ENCODE measurements around the gene POLDIP2. TPM values are rescaled to one million over a fixed set of nuclear protein-coding genes. Genes with fewer than 3 reads are reported as not detected.
A peak's percentile ranks its signal among the peaks of the same experiment; 100 is the strongest.

POLDIP2 gene
- total and polyA plus RNA-seq, 9 of the 15 experiments (the other 6 are each of a cell fraction or from before 2014, with no cell fraction given) = 22.0 to 137 (median 104) TPM

DNA sequence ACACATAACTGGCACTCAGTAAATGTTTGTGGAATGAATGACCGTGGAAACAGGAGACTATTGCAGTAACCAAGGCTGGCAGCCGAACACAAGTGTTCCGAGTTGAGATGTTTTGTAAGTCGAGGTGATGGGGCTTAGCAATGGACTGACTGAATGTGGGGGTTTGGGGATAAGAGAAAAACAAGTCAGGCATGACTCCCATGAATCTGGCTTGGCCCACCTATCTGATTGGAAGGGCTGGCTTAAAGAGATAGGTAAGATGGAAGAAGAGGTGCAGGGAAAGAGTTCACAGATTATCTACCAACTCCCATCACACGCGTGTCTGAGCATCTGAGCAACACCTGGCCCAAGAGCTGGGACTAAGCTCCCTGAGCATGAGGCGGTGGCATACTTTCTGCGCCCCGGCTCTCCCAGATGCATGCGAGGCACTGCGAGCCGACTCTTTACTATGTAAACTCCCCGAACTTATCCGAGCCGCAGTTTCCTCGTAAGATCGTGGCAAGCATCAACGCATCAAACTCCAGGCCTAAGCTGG lies 22.6 kb downstream of the POLDIP2 start (continued):
- TF ChIP-seq, protein P1, sequence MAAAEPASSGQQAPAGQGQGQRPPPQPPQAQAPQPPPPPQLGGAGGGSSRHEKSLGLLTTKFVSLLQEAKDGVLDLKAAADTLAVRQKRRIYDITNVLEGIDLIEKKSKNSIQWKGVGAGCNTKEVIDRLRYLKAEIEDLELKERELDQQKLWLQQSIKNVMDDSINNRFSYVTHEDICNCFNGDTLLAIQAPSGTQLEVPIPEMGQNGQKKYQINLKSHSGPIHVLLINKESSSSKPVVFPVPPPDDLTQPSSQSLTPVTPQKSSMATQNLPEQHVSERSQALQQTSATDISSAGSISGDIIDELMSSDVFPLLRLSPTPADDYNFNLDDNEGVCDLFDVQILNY (CRISPR knock-in tag; IDR thresholded peaks at IDR 0.05) = no peak
- TF ChIP-seq NFATC3 (IDR thresholded peaks at IDR 0.05) = peak; percentile 88
- no peak for TF ChIP-seq RBM15 (IDR thresholded peaks at IDR 0.05; ENCODE audit: insufficient read depth, low read length)
- 0 out of 4 replicates have a peak, but pooled peaks of 1 of the 2 experiments have one; percentile 3 for TF ChIP-seq SRF (CRISPR knock-in tag; IDR thresholded peaks at IDR 0.05)

DNA sequence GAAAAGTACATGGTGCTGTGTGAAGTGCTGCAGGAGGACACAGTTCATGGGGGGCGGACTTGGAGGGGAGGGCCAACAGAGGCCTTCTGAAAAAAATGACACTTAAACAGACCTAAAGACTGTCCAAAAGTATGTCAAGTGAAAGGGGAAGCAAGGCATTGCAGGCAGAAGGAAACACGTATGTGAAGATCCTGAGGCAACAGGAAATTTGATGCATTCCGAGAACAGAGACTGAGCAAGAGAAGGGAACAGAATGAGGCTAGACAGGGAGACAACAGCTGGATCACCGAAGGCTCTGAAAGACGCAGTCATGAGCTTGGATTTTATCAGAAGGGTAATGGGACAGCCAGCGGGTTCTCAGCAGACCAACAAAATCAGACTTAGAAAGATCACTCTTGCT lies 23.2 kb downstream of the POLDIP2 start:
- ATAC-seq = no peak
- in situ Hi-C loops (cut with MboI) = no loop called here

More for the DNA sequence above, 23.2 kb downstream of the POLDIP2 start:
- no peaks in the 10 kb centered on the region for H3K9me3 ChIP-seq (replicated peaks; ENCODE audit: control insufficient read depth, insufficient read depth, low read depth, low read length)
- no peaks in the 10 kb centered on the region for H3K27me3 ChIP-seq (ENCODE audit: control insufficient read depth in 2 of 2, insufficient read depth in 2 of 2, low read length in 2 of 2)
- no peak overlapping the region for H2AFZ ChIP-seq (ENCODE audit: low read depth, low read length)
- H3K4me2 ChIP-seq (ENCODE audit: insufficient read depth, low read length) = peak overlapping the region; percentile 98
- H3K27ac ChIP-seq (ENCODE audit: extremely low read depth, low read depth, low read length) = no peak overlapping the region
- H3K9ac ChIP-seq (ENCODE audit: insufficient read depth in 1 of 2, low read depth in 2 of 2, low read length in 2 of 2) = peak overlapping the region; percentile 75 to 92; a peak in 3 of 4 replicates
- peaks cover 17 to 19% of the 10 kb centered on the region in 2 experiments; a peak in 4 of 5 replicates for H3K4me1 ChIP-seq (replicated peaks in 1 of 2; ENCODE audit: control insufficient read depth in 2 of 2, insufficient read depth in 2 of 2, low read length in 2 of 2)
- 8% methylated on average over 6 of the region's 6 CpGs for WGBS (ENCODE audit: insufficient coverage, low coverage, missing lambda C conversion rate)
- H3K9me1 ChIP-seq (ENCODE audit: control insufficient read depth, insufficient read depth, low read length) = no peaks in the 10 kb centered on the region
- intact Hi-C loops (cut with micrococcal nuclease) = loop anchor here (2.0 kb wide), 1 partner anchor 15 kb away; the partner anchor contains the start of gene TMEM97
- H3K4me3 ChIP-seq = peak overlapping the region; percentile 95
- FAIRE-seq (no peak), DNase-seq (ENCODE audit: extremely low read depth in 1 of 4, low spot score in 3 of 4) (peak in 1 of 4 experiments; percentile 16)
- ChIA-PET CTCF (ENCODE audit: low intra/inter-chr PET ratio) (no interaction called here), POLR2A (interaction anchor here (0.7 to 6.5 kb wide), 6 partner anchors 9 to 122 kb away, joined by 3 to 62 read pairs (median 4); partner anchors contain the start of genes POLDIP2 and TMEM97)
- H3K36me3 ChIP-seq (ENCODE audit: control insufficient read depth, insufficient read depth, low read length) = peaks cover 19% of the 10 kb centered on the region; the same call in 2 of the 3 replicates
- H4K20me1 ChIP-seq (replicated peaks; ENCODE audit: control insufficient read depth, insufficient read depth, low read length) = peaks cover 14% of the 10 kb centered on the region
- peaks cover 33% of the 10 kb centered on the region for H3K79me2 ChIP-seq (ENCODE audit: control insufficient read depth, insufficient read depth, low read length)
- BruUV-seq (replicated peaks) = no TSS peak
- no peak for TF ChIP-seq NONO (IDR thresholded peaks at IDR 0.05; ENCODE audit: low read depth in 2 of 2, low read length in 1 of 2)
- TF ChIP-seq ARHGAP35 (IDR thresholded peaks at IDR 0.05; ENCODE audit: partially characterized antibody) = peak; percentile 5

Measured in K562 (cell line).